IMR-90 (cell line): Measurements from ENCODE around the gene EYS. TPM values are rescaled to one million over a fixed set of nuclear protein-coding genes. Genes with fewer than 3 reads are reported as not detected.

Experiments used
- ATAC-seq: fragments of 200-7000 bp; cut with Tn5 transposase; 2 replicates; pipeline ENCODE4 v1.9.1; 2020; ENCODE audit warnings: low read depth, mild to moderate bottlenecking, moderate library complexity
- BruUV-seq: library from RNA; stranded (reverse); fragments of 400-500 nt; replicated peaks from 2 replicates; lab custom pipeline; 2021; lab: Mats Ljungman, UMichigan
- CTCF ChIA-PET: fragments of 300-600 bp; formaldehyde crosslinking; extraction: SDS; loops from one replicate; lab custom pipeline; 2021; ENCODE audit warnings: antibody characterized with exemption; lab: Yijun Ruan, JAX
- POLR2A ChIA-PET: fragments of 300-600 bp; sonication (Branson Sonifier 250); formaldehyde crosslinking; loops from one replicate; lab custom pipeline; 2022; ENCODE audit warnings: antibody characterized with exemption; ENCODE audit not compliant: unreplicated experiment; lab: Charles Lee
- DNase-seq: peaks from one replicate; pipeline ENCODE4 v3.0.0; 2013
- H2AFZ ChIP-seq: replicated peaks from 2 replicates; pipeline ENCODE3; 2013; ENCODE audit warnings: low read length, mild to moderate bottlenecking; ENCODE audit not compliant: poor library complexity
- H2AK5ac ChIP-seq: 2 replicates; pipeline ENCODE4 v1.6.1; 2013; ENCODE audit warnings: low read depth, low read length, inconsistent platforms
- H2AK9ac ChIP-seq: replicated peaks from 2 replicates; pipeline ENCODE3; 2013; ENCODE audit warnings: mild to moderate bottlenecking, low read depth, low read length, moderate library complexity; ENCODE audit not compliant: poor library complexity
- H2BK120ac ChIP-seq: 2 replicates; pipeline ENCODE4 v1.6.1; 2013; ENCODE audit warnings: low read depth, low read length, inconsistent platforms
- H2BK15ac ChIP-seq: 3 replicates; pipeline ENCODE4 v1.6.1; 2013; ENCODE audit warnings: low read depth, low read length, inconsistent platforms
- H2BK20ac ChIP-seq: 2 replicates; pipeline ENCODE4 v1.6.1; 2013; ENCODE audit warnings: low read depth, mild to moderate bottlenecking, inconsistent platforms, low read length, moderate library complexity
- H2BK5ac ChIP-seq: 2 replicates; pipeline ENCODE4 v1.6.1; 2013; ENCODE audit warnings: mild to moderate bottlenecking, low read depth, low read length, inconsistent platforms; ENCODE audit not compliant: poor library complexity, severe bottlenecking
- H3K14ac ChIP-seq: replicated peaks from 2 replicates; pipeline ENCODE4 v1.6.1; 2013; ENCODE audit warnings: low read depth, low read length, inconsistent platforms
- H3K18ac ChIP-seq: 2 replicates; pipeline ENCODE4 v1.6.1; 2013; ENCODE audit warnings: low read depth, low read length, control low read depth
- H3K23ac ChIP-seq: 2 replicates; pipeline ENCODE4 v1.6.1; 2013; ENCODE audit warnings: low read depth, low read length, inconsistent platforms
- H3K27ac ChIP-seq: 2 replicates; pipeline ENCODE4 v1.5.1; 2013; ENCODE audit warnings: mild to moderate bottlenecking, control low read depth, low read length; ENCODE audit not compliant: insufficient read depth
- H3K27me3 ChIP-seq: 2 replicates; pipeline ENCODE4 v1.6.1; 2013; ENCODE audit warnings: low read length; ENCODE audit not compliant: control insufficient read depth, insufficient read depth
- H3K36me3 ChIP-seq: 2 replicates; pipeline ENCODE4 v1.6.1; 2013; ENCODE audit warnings: low read length, mixed read lengths; ENCODE audit not compliant: control insufficient read depth, insufficient read depth
- H3K4ac ChIP-seq: 2 replicates; pipeline ENCODE4 v1.6.1; 2013; ENCODE audit warnings: low read depth, low read length, inconsistent platforms
- H3K4me1 ChIP-seq: 2 replicates; pipeline ENCODE4 v1.6.1; 2013; ENCODE audit warnings: low read length, mixed read lengths; ENCODE audit not compliant: control insufficient read depth, insufficient read depth
- H3K4me2 ChIP-seq: 2 replicates; pipeline ENCODE4 v1.6.1; 2013; ENCODE audit warnings: low read depth, mild to moderate bottlenecking, control low read depth, low read length, moderate library complexity
- H3K4me3 ChIP-seq: 2 replicates; pipeline ENCODE4 v1.5.1; 2013; ENCODE audit warnings: low read depth, mild to moderate bottlenecking, control low read depth, low read length, moderate library complexity; ENCODE audit not compliant: insufficient read depth
- H3K56ac ChIP-seq: 2 replicates; pipeline ENCODE4 v1.6.1; 2013; ENCODE audit warnings: low read length, inconsistent platforms; ENCODE audit not compliant: insufficient read depth; ENCODE audit errors: extremely low read depth
- H3K79me1 ChIP-seq, 2 experiments: 2 replicates each; pipeline ENCODE4 v1.6.1; 2013; ENCODE audit warnings: low read length in 2 of 2, inconsistent platforms in 1 of 2, low read depth in 1 of 2
- H3K9ac ChIP-seq: 2 replicates; pipeline ENCODE4 v1.6.1; 2013; ENCODE audit warnings: low read depth, low read length, control low read depth
- H3K9me1 ChIP-seq: 2 replicates; pipeline ENCODE4 v1.6.1; 2013; ENCODE audit warnings: low read length, inconsistent platforms; ENCODE audit not compliant: insufficient read depth
- H3K9me3 ChIP-seq: 2 replicates; pipeline ENCODE4 v1.6.1; 2013; ENCODE audit warnings: low read length; ENCODE audit not compliant: control insufficient read depth, insufficient read depth
- H4K20me1 ChIP-seq: 2 replicates; pipeline ENCODE4 v1.6.1; 2013; ENCODE audit warnings: low read length, inconsistent platforms; ENCODE audit not compliant: insufficient read depth
- H4K5ac ChIP-seq: 2 replicates; pipeline ENCODE4 v1.6.1; 2013; ENCODE audit warnings: mild to moderate bottlenecking, low read depth, low read length, control low read depth
- H4K8ac ChIP-seq, 2 experiments: 2 replicates each; pipeline ENCODE4 v1.6.1; 2013; ENCODE audit warnings: low read depth in 2 of 2, low read length in 2 of 2, control low read depth in 1 of 2, inconsistent platforms in 1 of 2
- H4K91ac ChIP-seq: 2 replicates; pipeline ENCODE4 v1.6.1; 2013; ENCODE audit warnings: low read depth, low read length, inconsistent platforms; ENCODE audit not compliant: insufficient read depth
- RAD21 ChIP-seq: IDR thresholded peaks from 2 replicates; pipeline ENCODE4 v1.6.1; 2012; ENCODE audit warnings: low read length, improper control_type of control experiment
- dilution Hi-C: fragments of 300-500 bp; cut with HindIII; formaldehyde crosslinking; loops from one replicate; pipeline ENCODE4 v1.14.3; 2018; ENCODE audit warnings: low sequenced_read_pairs; ENCODE audit not compliant: unreplicated experiment
- in situ Hi-C: fragments of 300-500 bp; cut with MboI; formaldehyde crosslinking; loops from 3 replicates; pipeline ENCODE4 v1.14.3; 2019; ENCODE audit warnings: low sequenced_read_pairs, inconsistent platforms, mixed read lengths
- intact Hi-C: fragments of 100-400 bp; cut with micrococcal nuclease; formaldehyde crosslinking; loops from 2 replicates; pipeline ENCODE4 v1.10.0; 2022
- polyA plus RNA-seq, 3 experiments: library from polyadenylated mRNA; depleted of rRNA; stranded (reverse); fragments of >200 nt; gene quantifications; 2 replicates each; pipeline ENCODE4 v1.2.3, GENCODE V29; 2012; ENCODE audit warnings: low replicate concordance in 1 of 3
- total RNA-seq: library from RNA; depleted of rRNA; stranded (reverse); fragments of >200 nt; gene quantifications from 2 replicates; pipeline ENCODE4 v1.2.3, GENCODE V29; 2012

The EYS gene
- total and polyA plus RNA-seq, 2 of the 4 experiments (the other 2 are of a cell fraction), result under 0.01 TPM; not detected in 1

- dilution Hi-C loops, result no loop called here
- no peak overlapping the region for H3K4me2 ChIP-seq
- H4K5ac ChIP-seq, result no peak overlapping the region
- H3K9ac ChIP-seq, result no peak overlapping the region
- ChIA-PET POLR2A (no interaction called here), CTCF (no interaction called here)
- no peak overlapping the region for H2AK5ac ChIP-seq
- no peak overlapping the region for H4K91ac ChIP-seq
- no peak overlapping the region for H2BK5ac ChIP-seq
- H4K20me1 ChIP-seq, result no peaks in the 10 kb centered on the region
- no peaks in the 10 kb centered on the region for H3K9me1 ChIP-seq
- in situ Hi-C loops, result no loop called here
- peaks cover 2% of the 10 kb centered on the region; the same call in 1 of the 2 replicates for H3K4me1 ChIP-seq
- BruUV-seq, result no TSS peak
- intact Hi-C loops, result no loop called here
- no peak overlapping the region for H3K56ac ChIP-seq
- no peak overlapping the region for H3K4me3 ChIP-seq
- H3K36me3 ChIP-seq, result no peaks in the 10 kb centered on the region
- no peaks in the 10 kb centered on the region for H3K9me3 ChIP-seq
- no peak for TF ChIP-seq RAD21
- H2BK15ac ChIP-seq, result no peak overlapping the region
- no peak overlapping the region for H3K23ac ChIP-seq
- H3K27me3 ChIP-seq, result no peaks in the 10 kb centered on the region
- no peak overlapping the region for H2AK9ac ChIP-seq
- no peak overlapping the region for H3K4ac ChIP-seq
- H4K8ac ChIP-seq, result no peak overlapping the region
- DNase-seq, result no peak
- no peak overlapping the region for H3K27ac ChIP-seq
- no peak overlapping the region for H2AFZ ChIP-seq
- H3K79me1 ChIP-seq, result no peaks in the 10 kb centered on the region
- no peak overlapping the region for H2BK20ac ChIP-seq
- no peak overlapping the region for H3K14ac ChIP-seq
- no peak overlapping the region for H2BK120ac ChIP-seq
- no peak for ATAC-seq
- H3K18ac ChIP-seq, result no peak overlapping the region
Measured at GRCh38 chr6:64522859-64523258, 1184.2 kb downstream of the EYS start.
